A673 (cell line): ENCODE results near the gene INPP4B. TPM values are rescaled to one million over a fixed set of nuclear protein-coding genes. Genes with fewer than 3 reads are reported as not detected.

Source experiments
- BruUV-seq: library from RNA; stranded (reverse); fragments of 400-500 nt; replicated peaks from 2 replicates; lab custom pipeline; 2021; lab: Mats Ljungman, UMichigan
- CTCF ChIA-PET: fragments of 300-600 bp; sonication (Branson Sonifier 250); formaldehyde crosslinking; loops from one replicate; lab custom pipeline; 2022; ENCODE audit warnings: antibody characterized with exemption; lab: Charles Lee
- POLR2A ChIA-PET: fragments of 300-600 bp; sonication (Branson Sonifier 250); formaldehyde crosslinking; loops from one replicate; lab custom pipeline; 2022; ENCODE audit warnings: antibody characterized with exemption; ENCODE audit not compliant: low non-redundant PET; lab: Charles Lee
- DNase-seq: peaks from one replicate; pipeline ENCODE4 v3.0.0-alpha.2; 2015; ENCODE audit warnings: low spot score
- H3K27ac ChIP-seq: fragments of 200-600 bp; sonication (generic); 2 replicates; pipeline ENCODE4 v1.5.1; 2016; ENCODE audit warnings: mixed run types, low read depth, mild to moderate bottlenecking, mixed read lengths, antibody characterized with exemption, low read length; ENCODE audit not compliant: poor library complexity, severe bottlenecking
- H3K27me3 ChIP-seq: fragments of 200-600 bp; sonication (generic); replicated peaks from 2 replicates; pipeline ENCODE4 v1.6.1; 2017; ENCODE audit warnings: mixed run types, low read depth, mild to moderate bottlenecking, mixed read lengths, antibody characterized with exemption, low read length; ENCODE audit not compliant: insufficient read depth, poor library complexity
- H3K36me3 ChIP-seq: fragments of 200-600 bp; sonication (generic); 2 replicates; pipeline ENCODE4 v1.6.1; 2016; ENCODE audit warnings: mixed run types, mild to moderate bottlenecking, mixed read lengths, antibody characterized with exemption, low read length; ENCODE audit not compliant: insufficient read depth, poor library complexity, severe bottlenecking
- H3K4me1 ChIP-seq: fragments of 200-600 bp; sonication (generic); 2 replicates; pipeline ENCODE4 v1.6.1; 2017; ENCODE audit warnings: mixed run types, mild to moderate bottlenecking, mixed read lengths, antibody characterized with exemption, low read length; ENCODE audit not compliant: insufficient read depth, poor library complexity, severe bottlenecking
- H3K4me3 ChIP-seq: fragments of 200-600 bp; sonication (generic); 2 replicates; pipeline ENCODE4 v1.5.1; 2016; ENCODE audit warnings: low read depth, mixed run types, mild to moderate bottlenecking, mixed read lengths, low read length; ENCODE audit not compliant: poor library complexity, severe bottlenecking
- H3K9me3 ChIP-seq: fragments of 200-600 bp; sonication (generic); 2 replicates; pipeline ENCODE4 v1.6.1; 2016; ENCODE audit warnings: mixed run types, low read depth, mild to moderate bottlenecking, mixed read lengths, antibody characterized with exemption, low read length; ENCODE audit not compliant: poor library complexity, severe bottlenecking
- CTCF ChIP-seq: fragments of 300-800, 200-600 bp; sonication (generic); conservative IDR thresholded peaks from 2 replicates; pipeline ENCODE4 v1.5.1; 2017; ENCODE audit warnings: low read depth, mild to moderate bottlenecking, antibody characterized with exemption, low read length, moderate library complexity, mixed read lengths
- EZH2 ChIP-seq: fragments of 200-600 bp; sonication (generic); IDR thresholded peaks from 2 replicates; pipeline ENCODE4 v1.6.1; 2017; ENCODE audit warnings: borderline replicate concordance, low read depth, mild to moderate bottlenecking, mixed read lengths, antibody characterized with exemption, low read length; ENCODE audit not compliant: poor library complexity, severe bottlenecking
- intact Hi-C: fragments of 100-400 bp; cut with micrococcal nuclease; formaldehyde crosslinking; loops from one replicate; pipeline ENCODE4 v1.10.0; 2022; ENCODE audit not compliant: unreplicated experiment
- total RNA-seq: library from RNA; stranded (reverse); gene quantifications from 2 replicates; pipeline ENCODE4 v1.2.3, GENCODE V29; 2021

INPP4B gene
- total RNA-seq, 1 experiment from 2014 or later: 13.1 TPM

- ChIA-PET CTCF (no interaction called here), POLR2A (no interaction called here)
- no TSS peak for BruUV-seq
- TF ChIP-seq CTCF: no peak
- no peak for TF ChIP-seq EZH2
- Histone ChIP-seq H3K4me1 (peaks cover 36% of the 10 kb centered on the region), H3K4me3 (no peak overlapping the region), H3K27me3 (no peaks in the 10 kb centered on the region), H3K9me3 (no peaks in the 10 kb centered on the region), H3K36me3 (no peaks in the 10 kb centered on the region), H3K27ac (peak overlapping the region; percentile 46)
- intact Hi-C loops: no loop called here
- no peak for DNase-seq
Measured at GRCh38 chr4:142380052-142380602, 466.0 kb downstream of the INPP4B start.

- TF ChIP-seq CTCF (no peak), EZH2 (no peak)
- H3K4me1 ChIP-seq: peaks cover 43% of the 10 kb centered on the region
- no peaks in the 10 kb centered on the region for H3K27me3 ChIP-seq
- peak overlapping the region; percentile 54 for H3K27ac ChIP-seq
- ChIA-PET CTCF (no interaction called here), POLR2A (no interaction called here)
- no peaks in the 10 kb centered on the region for H3K9me3 ChIP-seq
- no TSS peak for BruUV-seq
- no peak overlapping the region for H3K4me3 ChIP-seq
- intact Hi-C loops: no loop called here
- no peaks in the 10 kb centered on the region for H3K36me3 ChIP-seq
- DNase-seq: peak; percentile 79
Measured at GRCh38 chr4:142379277-142380051, 466.6 kb downstream of the INPP4B start.

GRCh38 chr4:142378179-142378578 is 467.9 kb downstream of the INPP4B start:
- no TSS peak for BruUV-seq
- H3K27ac ChIP-seq: no peak overlapping the region
- CTCF ChIA-PET: interaction anchor here (0.6 kb wide), 1 partner anchor 483 kb away, joined by 5 read pairs; no protein-coding TSS in a partner anchor

More at GRCh38 chr4:142378179-142378578, 467.9 kb downstream of the INPP4B start:
- TF ChIP-seq CTCF (no peak), EZH2 (no peak)
- intact Hi-C loops: no loop called here
- H3K9me3 ChIP-seq: no peaks in the 10 kb centered on the region
- no peak for DNase-seq
- POLR2A ChIA-PET: no interaction called here
- no peak overlapping the region for H3K4me3 ChIP-seq
- H3K27me3 ChIP-seq: no peaks in the 10 kb centered on the region
- H3K36me3 ChIP-seq: no peaks in the 10 kb centered on the region
- peaks cover 43% of the 10 kb centered on the region for H3K4me1 ChIP-seq
